Measurements from ENCODE around the gene PLA2G3. TPM values are rescaled to one million over a fixed set of nuclear protein-coding genes. Genes with fewer than 3 reads are reported as not detected.
A peak's percentile ranks its signal among the peaks of the same experiment; 100 is the strongest.
"Not testable (repeated sequence)": the region's sequence is repeated elsewhere in the genome, so short reads cannot be mapped to it uniquely, and the experiment has no call there.

The PLA2G3 gene
- total RNA-seq, 2 experiments from 2014 or later, result not detected

DNA sequence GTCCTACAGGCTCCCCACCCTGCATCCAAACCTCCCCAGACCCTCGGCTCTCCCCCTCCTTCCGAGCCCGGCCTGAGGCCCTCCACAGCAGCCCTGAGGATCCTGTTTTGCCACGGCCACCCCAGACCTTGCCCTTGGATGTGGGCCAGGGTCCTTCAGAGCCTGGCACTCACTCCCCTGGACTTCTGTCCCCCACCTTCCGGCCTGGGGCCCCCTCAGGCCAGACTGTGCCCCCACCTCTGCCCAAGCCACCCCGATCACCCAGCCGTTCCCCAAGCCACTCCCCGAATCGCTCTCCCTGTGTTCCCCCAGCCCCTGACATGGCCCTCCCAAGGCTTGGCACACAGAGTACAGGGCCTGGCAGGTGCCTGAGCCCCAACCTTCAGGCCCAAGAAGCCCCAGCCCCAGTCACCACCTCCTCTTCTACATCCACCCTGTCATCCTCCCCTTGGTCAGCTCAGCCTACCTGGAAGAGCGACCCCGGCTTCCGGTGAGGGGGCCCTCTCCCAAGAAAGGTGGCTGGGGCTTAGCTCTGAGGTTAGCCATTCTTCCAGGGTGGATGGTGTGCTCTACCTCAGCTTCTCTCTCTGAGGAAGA, 14.7 kb downstream of the PLA2G3 start:
- H3K9me3 Mint-ChIP-seq (ENCODE audit: low read depth), result no peaks in the 10 kb centered on the region
- ATAC-seq (no peak), DNase-seq (no peak)
- H3K27ac Mint-ChIP-seq, result no peak overlapping the region
- no peaks in the 10 kb centered on the region for H3K36me3 Mint-ChIP-seq
- H3K27me3 Mint-ChIP-seq, result no peaks in the 10 kb centered on the region
- no peak overlapping the region for H3K4me3 Mint-ChIP-seq
- H3K4me1 Mint-ChIP-seq, result no peaks in the 10 kb centered on the region
- CTCF ChIA-PET, result interaction anchor here (0.6 kb wide), 1 partner anchor 748 kb away, joined by 3 read pairs; no protein-coding TSS in a partner anchor

DNA sequence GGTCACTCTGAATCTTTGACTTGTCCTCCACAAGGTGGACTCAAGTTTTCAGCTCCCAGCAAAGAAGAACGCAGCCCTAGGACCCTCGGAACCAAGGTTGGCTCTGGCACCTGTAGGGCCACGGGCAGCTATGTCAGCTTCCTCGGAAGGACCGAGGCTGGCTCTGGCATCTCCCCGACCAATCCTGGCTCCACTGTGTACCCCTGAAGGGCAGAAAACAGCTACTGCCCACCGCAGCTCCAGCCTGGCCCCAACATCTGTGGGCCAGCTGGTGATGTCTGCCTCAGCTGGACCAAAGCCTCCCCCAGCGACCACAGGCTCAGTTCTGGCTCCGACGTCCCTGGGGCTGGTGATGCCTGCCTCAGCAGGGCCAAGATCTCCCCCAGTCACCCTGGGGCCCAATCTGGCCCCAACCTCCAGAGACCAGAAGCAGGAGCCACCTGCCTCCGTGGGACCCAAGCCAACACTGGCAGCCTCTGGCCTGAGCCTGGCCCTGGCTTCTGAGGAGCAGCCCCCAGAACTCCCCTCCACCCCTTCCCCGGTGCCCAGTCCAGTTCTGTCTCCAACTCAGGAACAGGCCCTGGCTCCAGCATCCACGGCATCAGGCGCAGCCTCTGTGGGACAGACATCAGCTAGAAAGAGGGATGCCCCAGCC, 15.4 kb downstream of the PLA2G3 start:
- no peaks in the 10 kb centered on the region for H3K27me3 Mint-ChIP-seq

DNA sequence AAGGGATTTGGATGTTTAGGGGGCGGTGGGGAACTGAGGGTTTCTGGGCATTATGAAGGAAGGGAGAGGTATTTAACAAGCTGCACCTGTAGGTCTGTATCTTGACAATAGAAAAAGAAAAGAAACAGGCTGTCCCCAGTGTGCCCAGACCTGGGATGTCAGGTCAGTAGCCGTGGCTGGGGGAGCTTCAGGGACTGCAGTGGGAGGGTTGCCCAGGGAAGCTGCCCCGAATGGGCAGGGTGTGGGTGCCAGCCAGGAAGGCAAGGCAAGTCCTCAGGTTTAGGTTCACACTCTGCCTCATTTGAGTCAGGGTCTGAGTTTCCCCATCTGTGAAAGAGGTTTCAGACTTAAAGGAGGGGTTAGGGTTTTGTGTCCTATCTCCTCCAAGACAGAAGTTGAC, 16.0 kb downstream of the PLA2G3 start:
- no peaks in the 10 kb centered on the region for H3K36me3 Mint-ChIP-seq
- DNase-seq (no peak), ATAC-seq (no peak)
- CTCF ChIA-PET, result interaction anchor here (0.8 kb wide), 1 partner anchor 15 kb away, joined by 3 read pairs; no protein-coding TSS in a partner anchor
- no peaks in the 10 kb centered on the region for H3K27me3 Mint-ChIP-seq
- H3K27ac Mint-ChIP-seq, result no peak overlapping the region
- H3K9me3 Mint-ChIP-seq (ENCODE audit: low read depth), result no peaks in the 10 kb centered on the region
- H3K4me3 Mint-ChIP-seq, result no peak overlapping the region
- no peaks in the 10 kb centered on the region for H3K4me1 Mint-ChIP-seq

More for the DNA sequence above, 15.4 kb downstream of the PLA2G3 start:
- H3K36me3 Mint-ChIP-seq, result no peaks in the 10 kb centered on the region
- no peak overlapping the region for H3K27ac Mint-ChIP-seq
- no peaks in the 10 kb centered on the region for H3K4me1 Mint-ChIP-seq
- DNase-seq (no peak), ATAC-seq (no peak)
- CTCF ChIA-PET, result interaction anchor here (0.8 kb wide), 1 partner anchor 16 kb away, joined by 3 read pairs; no protein-coding TSS in a partner anchor
- no peak overlapping the region for H3K4me3 Mint-ChIP-seq
- H3K9me3 Mint-ChIP-seq (ENCODE audit: low read depth), result no peaks in the 10 kb centered on the region

DNA sequence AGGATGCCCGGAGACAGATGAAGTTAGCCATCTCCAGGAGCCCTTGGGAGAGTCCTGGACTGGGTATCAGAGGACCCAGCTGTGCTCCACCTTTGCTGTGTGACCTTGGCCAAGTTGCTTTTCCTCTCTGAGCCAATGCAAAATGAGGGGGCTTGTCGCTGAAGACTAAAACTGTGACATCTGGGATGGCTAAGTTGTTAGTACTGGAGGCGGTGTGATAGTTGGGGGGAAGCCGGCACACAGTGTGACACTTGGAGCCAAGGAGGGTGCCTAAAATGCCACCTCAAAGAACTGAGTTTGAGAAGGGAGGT, 17.1 kb downstream of the PLA2G3 start:
- DNase-seq, result no peak
- H3K27ac Mint-ChIP-seq, result no peak overlapping the region
- H3K27me3 Mint-ChIP-seq, result no peaks in the 10 kb centered on the region
- H3K36me3 Mint-ChIP-seq, result no peaks in the 10 kb centered on the region
- ATAC-seq, result no peak
- no peaks in the 10 kb centered on the region for H3K4me1 Mint-ChIP-seq
- CTCF ChIA-PET, result no interaction called here
- H3K9me3 Mint-ChIP-seq (ENCODE audit: low read depth), result no peaks in the 10 kb centered on the region
- H3K4me3 Mint-ChIP-seq, result no peak overlapping the region

DNA sequence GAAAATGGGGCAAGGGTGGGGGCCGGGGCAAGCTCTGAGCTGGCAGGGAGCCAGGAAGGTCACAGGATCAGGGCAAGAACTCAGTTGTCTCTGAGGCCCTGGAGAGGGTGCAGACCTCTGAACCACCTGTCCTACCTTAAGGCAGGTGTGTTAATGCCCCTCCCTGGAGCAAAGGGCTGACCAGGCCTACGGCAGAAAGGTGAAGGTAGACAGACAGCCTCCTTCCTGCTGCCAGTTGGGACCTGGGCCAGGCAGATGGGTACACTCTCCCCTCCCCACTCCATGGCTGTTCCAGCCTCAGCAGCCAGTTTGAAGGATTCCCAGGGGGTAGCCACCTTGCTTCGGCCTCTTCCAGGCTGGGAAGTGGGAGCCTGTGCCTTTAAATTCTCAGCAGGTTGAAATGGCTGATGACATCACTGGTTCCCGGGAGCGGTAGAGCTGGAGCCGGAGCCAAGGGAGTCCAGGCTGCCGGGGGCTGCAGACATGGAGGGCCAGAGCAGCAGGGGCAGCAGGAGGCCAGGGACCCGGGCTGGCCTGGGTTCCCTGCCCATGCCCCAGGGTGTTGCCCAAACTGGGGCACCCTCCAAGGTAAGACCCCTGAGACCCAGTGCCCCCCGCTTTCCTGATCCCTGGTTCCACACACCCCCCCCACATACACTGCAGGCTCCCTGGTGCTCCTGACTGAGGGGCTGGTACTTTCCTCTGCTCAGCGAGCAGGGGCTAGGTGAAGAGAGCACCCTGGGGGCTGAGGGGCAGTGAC, 17.6 kb downstream of the PLA2G3 start, which contains the start of gene INPP5J:
INPP5J (plus strand) TSS at position 435 of the 760 bp plus-strand sequence; CDS start at position 484, 49 bp downstream.
- no peaks in the 10 kb centered on the region for H3K4me1 Mint-ChIP-seq
- no peaks in the 10 kb centered on the region for H3K36me3 Mint-ChIP-seq
- ATAC-seq (no peak), DNase-seq (no peak)
- H3K9me3 Mint-ChIP-seq (ENCODE audit: low read depth), result no peaks in the 10 kb centered on the region
- H3K27me3 Mint-ChIP-seq, result no peaks in the 10 kb centered on the region
- no peak within 1 kb of the TSS for H3K4me3 Mint-ChIP-seq
- CTCF ChIA-PET, result no interaction called here
- no peak within 1 kb of the TSS for H3K27ac Mint-ChIP-seq

DNA sequence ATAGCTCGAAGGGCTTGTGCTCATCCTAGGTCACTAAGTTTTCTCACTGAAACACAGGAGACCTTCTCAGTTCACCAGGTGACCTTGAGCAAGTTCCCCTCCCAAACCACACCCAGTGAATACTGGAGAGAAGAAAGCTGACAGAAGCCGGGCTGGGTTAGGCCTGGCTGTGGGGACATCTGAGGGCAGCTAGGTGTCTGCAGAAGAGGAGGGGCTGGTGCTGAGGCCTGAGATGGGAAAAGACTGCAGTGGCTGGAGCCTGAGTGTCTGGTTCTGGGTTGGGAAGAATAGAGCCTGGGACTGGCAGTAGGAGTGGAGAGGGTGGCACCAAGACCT, 18.1 kb downstream of the PLA2G3 start:
- no peak for DNase-seq
- Mint-ChIP-seq H3K4me1 (no peaks in the 10 kb centered on the region), H3K27ac (no peak overlapping the region), H3K36me3 (no peaks in the 10 kb centered on the region), H3K27me3 (no peaks in the 10 kb centered on the region), H3K4me3 (no peak overlapping the region), H3K9me3 (ENCODE audit: low read depth) (no peaks in the 10 kb centered on the region)
- ATAC-seq, result no peak
- CTCF ChIA-PET, result no interaction called here

DNA sequence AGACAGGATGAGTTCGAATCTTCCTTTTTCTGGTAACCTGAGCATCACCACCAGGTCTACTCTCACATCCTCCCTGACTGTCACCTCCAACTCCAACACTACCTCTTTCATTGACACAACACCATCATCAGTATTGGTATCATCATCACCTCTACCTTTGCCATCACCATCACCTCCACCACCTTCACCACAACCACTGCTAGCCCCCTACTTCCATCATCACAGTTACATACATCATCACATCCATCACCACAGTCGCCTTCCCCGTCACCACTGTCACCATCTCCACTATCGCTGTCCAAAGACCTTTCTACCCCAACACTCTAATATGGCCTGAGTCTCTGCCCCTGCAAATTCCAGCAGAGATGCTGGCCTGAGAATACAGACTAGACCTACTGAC, 18.9 kb downstream of the PLA2G3 start:
- DNase-seq (no peak), ATAC-seq (no peak)
- CTCF ChIA-PET, result no interaction called here
- H3K27me3 Mint-ChIP-seq, result no peaks in the 10 kb centered on the region
- H3K4me3 Mint-ChIP-seq, result no peak overlapping the region
- H3K9me3 Mint-ChIP-seq (ENCODE audit: low read depth), result no peaks in the 10 kb centered on the region
- H3K36me3 Mint-ChIP-seq, result no peaks in the 10 kb centered on the region
- no peak overlapping the region for H3K27ac Mint-ChIP-seq
- H3K4me1 Mint-ChIP-seq, result no peaks in the 10 kb centered on the region

DNA sequence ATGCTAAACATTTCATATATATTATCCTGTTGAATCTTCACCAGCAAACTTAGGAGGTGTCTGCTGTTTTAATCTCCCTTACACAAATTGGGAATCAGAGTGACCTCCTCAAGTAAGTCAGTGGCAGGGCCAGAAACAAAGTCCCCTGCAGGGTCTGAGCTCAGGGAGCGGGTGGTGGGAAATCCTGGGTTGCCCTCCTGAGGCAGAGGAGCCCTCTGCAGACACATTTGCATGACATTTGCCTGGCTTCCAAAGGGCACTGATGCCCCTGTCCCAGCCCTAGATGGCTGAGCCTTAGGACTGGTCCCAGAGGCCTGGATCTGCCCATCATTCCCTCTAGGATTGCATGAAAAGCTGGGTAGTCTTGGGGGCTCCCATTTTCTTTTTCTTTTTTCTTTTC, 19.7 kb downstream of the PLA2G3 start:
- H3K27me3 Mint-ChIP-seq, result no peaks in the 10 kb centered on the region
- no peaks in the 10 kb centered on the region for H3K4me1 Mint-ChIP-seq
- no peak overlapping the region for H3K27ac Mint-ChIP-seq
- no peaks in the 10 kb centered on the region for H3K9me3 Mint-ChIP-seq (ENCODE audit: low read depth)
- ATAC-seq (no peak), DNase-seq (no peak)
- no peak overlapping the region for H3K4me3 Mint-ChIP-seq
- CTCF ChIA-PET, result no interaction called here
- H3K36me3 Mint-ChIP-seq, result no peaks in the 10 kb centered on the region

DNA sequence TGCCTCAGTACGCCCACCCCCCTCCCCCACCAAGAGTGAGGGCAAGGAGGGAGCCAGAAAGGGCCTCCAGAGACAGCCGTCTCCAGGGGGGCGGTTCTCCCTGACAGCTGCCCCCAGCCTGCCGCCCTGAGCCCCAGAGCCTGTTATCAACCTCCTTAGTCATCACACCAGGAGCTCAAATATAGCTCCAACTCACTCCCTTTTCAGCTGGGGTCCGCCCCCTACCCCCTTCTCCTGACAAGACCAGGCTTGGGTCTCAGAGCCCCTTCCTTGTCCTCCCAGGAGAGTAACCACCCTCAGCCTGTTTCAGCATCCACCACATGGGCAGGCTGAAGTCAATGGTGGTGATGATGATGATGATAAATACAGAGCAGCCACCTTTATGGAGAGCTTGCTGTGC, 20.1 kb downstream of the PLA2G3 start:
- H3K27me3 Mint-ChIP-seq, result no peaks in the 10 kb centered on the region
- no peak for ATAC-seq
- no peak overlapping the region for H3K4me3 Mint-ChIP-seq
- CTCF ChIA-PET, result no interaction called here
- no peaks in the 10 kb centered on the region for H3K4me1 Mint-ChIP-seq
- no peak for DNase-seq
- H3K27ac Mint-ChIP-seq, result no peak overlapping the region
- H3K9me3 Mint-ChIP-seq (ENCODE audit: low read depth), result no peaks in the 10 kb centered on the region
- H3K36me3 Mint-ChIP-seq, result no peaks in the 10 kb centered on the region

DNA sequence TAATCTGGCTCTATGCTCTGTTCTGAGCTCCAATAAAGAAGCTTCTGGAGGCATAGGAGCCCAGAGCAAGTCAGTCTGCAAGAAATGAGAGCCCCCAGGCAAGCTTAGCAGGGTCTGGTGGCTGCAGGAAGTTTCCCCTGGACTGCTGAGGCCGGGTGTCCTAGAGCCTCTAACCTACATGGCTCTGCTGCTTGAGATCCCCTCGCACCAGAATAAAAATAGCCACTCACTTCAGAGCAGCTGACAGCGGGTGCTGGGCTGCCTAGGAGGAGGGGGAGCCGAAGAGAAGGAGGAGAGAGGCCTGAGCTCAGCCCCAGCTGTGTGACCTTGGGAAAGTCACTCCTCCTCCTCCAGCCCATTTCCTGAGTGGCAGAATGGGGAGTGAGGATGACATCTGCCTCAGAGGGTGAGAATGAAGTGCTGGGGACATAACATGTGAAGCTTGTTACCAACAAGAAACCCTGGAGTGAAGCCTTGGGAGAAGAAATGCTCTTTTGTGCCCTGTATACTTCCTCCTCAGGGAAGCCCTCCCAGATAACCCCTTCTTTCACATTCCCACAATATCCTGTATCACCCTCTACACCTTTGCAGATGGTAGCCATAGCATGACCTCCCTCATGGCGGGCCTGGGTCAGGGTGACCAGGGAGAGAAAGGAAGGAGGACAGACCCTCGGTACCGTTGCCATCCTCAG, 21.1 kb downstream of the PLA2G3 start:
- Mint-ChIP-seq H3K27me3 (no peaks in the 10 kb centered on the region), H3K36me3 (no peaks in the 10 kb centered on the region), H3K4me1 (no peaks in the 10 kb centered on the region), H3K9me3 (ENCODE audit: low read depth) (no peaks in the 10 kb centered on the region), H3K27ac (no peak overlapping the region), H3K4me3 (no peak overlapping the region)
- DNase-seq, result no peak
- ATAC-seq, result no peak
- CTCF ChIA-PET, result interaction anchor here (0.5 kb wide), 1 partner anchor 117 kb away, joined by 5 read pairs; no protein-coding TSS in a partner anchor

DNA sequence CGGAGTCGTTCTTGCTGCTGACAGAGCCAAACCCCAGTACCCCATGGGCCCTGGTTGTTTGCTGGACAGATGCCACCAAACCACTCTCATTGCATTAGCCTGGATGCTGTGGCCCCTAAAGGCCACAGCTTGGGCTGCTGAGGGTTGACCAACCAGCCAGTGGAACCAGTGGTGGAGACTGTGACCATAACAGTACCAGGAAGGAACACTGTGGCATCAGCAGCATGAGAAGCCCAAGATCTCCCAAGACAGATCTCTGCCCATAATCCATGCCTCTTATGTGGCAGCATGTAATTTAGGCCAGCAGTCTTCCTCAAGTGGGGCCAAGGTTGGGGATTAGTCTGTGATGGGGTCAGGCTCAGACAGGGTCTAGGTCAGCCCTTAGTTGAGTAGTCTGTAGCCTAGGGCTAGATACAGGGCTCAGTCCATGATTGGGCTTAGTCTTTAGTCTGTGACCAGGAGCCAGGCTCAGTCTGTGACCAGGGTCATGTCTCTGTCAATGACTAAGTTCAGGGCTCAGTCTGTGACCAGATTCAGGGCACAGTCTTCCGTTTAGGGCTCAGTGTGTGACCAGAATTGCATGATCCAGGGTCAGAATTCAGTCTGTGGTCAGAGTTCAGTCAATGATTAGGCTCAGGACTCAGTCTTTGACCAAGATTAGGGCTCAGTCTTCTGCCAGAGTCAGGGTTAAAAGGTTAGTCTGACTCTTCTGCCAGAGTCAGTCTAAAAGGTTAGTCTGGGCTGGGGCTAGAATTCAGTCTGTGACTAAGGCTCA, 22.1 kb downstream of the PLA2G3 start:
- ATAC-seq (no peak), DNase-seq (no peak)
- H3K36me3 Mint-ChIP-seq, result no peaks in the 10 kb centered on the region
- CTCF ChIA-PET, result interaction anchor here (0.6 to 1.2 kb wide), 2 partner anchors 11 kb away, joined by 3 read pairs; partner anchors contain the start of gene SELENOM
- H3K27me3 Mint-ChIP-seq, result no peaks in the 10 kb centered on the region
- no peak overlapping the region for H3K27ac Mint-ChIP-seq
- no peak overlapping the region for H3K4me3 Mint-ChIP-seq
- no peaks in the 10 kb centered on the region for H3K9me3 Mint-ChIP-seq (ENCODE audit: low read depth)
- no peaks in the 10 kb centered on the region for H3K4me1 Mint-ChIP-seq

DNA sequence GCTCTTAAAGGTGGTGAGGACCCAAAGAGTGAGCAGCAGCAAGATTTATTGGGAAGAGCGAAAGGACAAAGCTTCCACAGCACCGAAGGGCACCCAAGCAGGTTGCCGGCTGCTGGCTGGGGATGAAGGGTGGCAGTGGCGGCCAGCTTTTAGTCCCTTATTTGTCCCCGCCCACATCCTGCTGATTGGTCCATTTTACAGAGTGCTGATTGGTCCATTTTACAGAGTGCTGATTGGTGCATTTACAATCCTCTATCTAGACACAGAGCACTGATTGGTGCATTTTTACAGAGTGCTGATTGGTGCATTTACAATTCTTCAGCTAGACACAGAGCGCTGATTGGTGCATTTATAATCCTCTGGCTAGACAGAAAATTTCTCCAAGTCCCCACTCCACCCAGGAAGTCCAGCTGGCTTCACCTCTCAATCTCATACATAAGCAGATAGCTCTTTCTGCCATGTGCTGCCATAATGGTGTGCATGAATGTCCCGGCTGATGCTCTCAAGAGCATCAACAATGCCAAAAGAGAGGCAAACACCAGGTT, 27.7 kb downstream of the PLA2G3 start:
- H3K4me3 Mint-ChIP-seq; H3K27ac Mint-ChIP-seq; H3K4me1 Mint-ChIP-seq; H3K27me3 Mint-ChIP-seq; DNase-seq; ATAC-seq; H3K36me3 Mint-ChIP-seq; H3K9me3 Mint-ChIP-seq (ENCODE audit: low read depth): not testable (repeated sequence)
- CTCF ChIA-PET, result interaction anchor here (0.6 to 1.3 kb wide), 2 partner anchors 47 to 116 kb away, joined by 4 read pairs; no protein-coding TSS in a partner anchor

DNA sequence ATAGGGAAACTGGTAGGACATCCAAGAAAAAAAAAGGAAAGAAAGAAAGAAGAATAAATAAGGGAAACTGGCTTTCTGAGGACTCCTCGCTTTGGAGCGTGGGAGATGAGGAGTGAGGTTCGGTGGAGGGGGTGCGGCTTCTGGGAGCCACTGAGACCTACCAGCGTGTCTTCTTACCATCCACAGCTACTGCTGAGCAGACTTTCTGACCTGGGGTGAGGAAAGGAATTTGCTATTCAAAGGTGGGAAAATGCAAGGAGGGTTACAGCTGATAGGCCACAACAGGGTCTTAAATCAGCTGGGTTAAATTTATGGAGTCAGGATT, 32.5 kb downstream of the PLA2G3 start:
- peaks cover 12% of the 10 kb centered on the region for H3K4me1 Mint-ChIP-seq
- DNase-seq, result no peak
- H3K36me3 Mint-ChIP-seq, result no peaks in the 10 kb centered on the region
- H3K27me3 Mint-ChIP-seq, result peaks cover 12% of the 10 kb centered on the region
- H3K27ac Mint-ChIP-seq, result no peak overlapping the region
- H3K4me3 Mint-ChIP-seq, result peak overlapping the region; percentile 78
- CTCF ChIA-PET, result interaction anchor here (0.6 to 3.4 kb wide), 31 partner anchors 11 to 501 kb away, joined by 3 to 23 read pairs (median 3); partner anchors contain the start of genes LIMK2, PATZ1, RNF185 and SMTN
- ATAC-seq, result peak; percentile 28
- H3K9me3 Mint-ChIP-seq (ENCODE audit: low read depth), result no peaks in the 10 kb centered on the region

All from activated CD8-positive, alpha-beta memory T cell treated with anti-CD3 and anti-CD28 coated beads, Interleukin-2, amount 10 ng/mL, durations not matched to agents 7 days and 5 days (primary cell).